Activated CD4-positive, CD25-positive, alpha-beta regulatory T cell treated with anti-CD3 and anti-CD28 coated beads, Interleukin-2, amount 50 U/mL, for 16 hours (primary cell): Measurements from ENCODE around the gene RAB14.
"Not testable (repeated sequence)": the region's sequence is repeated elsewhere in the genome, so short reads cannot be mapped to it uniquely, and the experiment has no call there.

Experiments
- DNase-seq: peaks from one replicate; pipeline ENCODE4 v3.0.0-alpha.2; 2020; ENCODE audit warnings: low read depth, low spot score

The RAB14 gene

DNA sequence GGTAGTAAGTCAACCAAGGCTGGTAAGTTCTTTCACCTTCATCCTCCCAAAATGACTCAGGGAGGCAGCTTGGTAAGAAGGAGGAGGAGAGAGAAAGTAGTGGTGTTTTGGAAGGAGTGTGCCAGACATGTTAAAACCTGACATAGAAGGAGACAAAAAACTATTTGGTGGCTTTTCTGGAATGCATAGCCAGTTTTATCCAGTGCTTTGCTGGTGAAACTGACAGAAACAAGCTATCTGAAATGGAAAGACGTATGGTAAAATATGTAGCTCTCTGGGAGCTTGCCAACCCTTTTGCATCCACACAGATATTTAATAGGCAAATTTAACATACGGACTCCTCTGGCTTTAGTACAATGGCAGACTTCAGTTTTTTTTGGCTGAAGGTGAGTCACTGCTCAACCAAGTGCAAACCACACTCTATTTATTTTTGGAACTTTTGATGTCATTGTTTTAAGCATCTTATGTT is 45.4 kb downstream of the RAB14 start:
- no peak for DNase-seq

DNA sequence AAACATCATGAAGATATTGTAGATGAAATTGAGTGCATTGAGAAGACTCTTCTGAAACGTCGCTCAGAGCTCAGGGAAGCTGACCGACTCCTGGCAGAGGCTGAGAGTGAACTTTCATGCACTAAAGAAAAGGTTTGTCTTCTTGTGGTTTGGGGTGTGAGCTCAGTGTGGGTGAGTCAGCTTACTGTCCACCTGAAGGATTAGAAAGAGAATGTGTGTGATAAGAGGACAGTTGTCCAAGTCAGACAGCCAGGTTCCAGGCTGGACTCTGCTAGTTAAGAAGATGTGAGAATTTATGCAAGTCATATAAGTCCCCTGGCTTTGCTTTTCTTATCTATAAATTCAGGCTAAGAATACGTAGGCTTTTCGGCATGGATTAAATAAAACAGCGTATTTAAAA is 46.9 kb downstream of the RAB14 start:
- no peak for DNase-seq

DNA sequence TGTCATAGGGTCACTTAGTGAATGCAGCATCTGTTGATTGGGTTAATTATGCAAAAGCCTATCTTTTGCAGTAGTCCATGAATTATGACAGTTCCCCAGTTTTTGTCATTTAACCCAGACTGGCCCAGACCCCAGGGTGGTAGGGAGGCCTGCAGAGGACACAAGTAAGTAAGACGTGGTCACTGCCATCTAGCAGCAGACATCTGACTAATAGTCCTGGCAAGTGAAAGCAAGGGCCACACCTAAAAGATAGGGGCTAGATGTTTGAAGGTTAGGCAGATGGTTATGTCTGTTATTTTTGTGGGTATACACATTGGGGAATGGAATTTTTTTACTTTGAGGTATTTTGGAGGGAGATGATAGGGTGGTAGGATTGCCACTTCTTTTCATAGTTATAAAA is 48.0 kb downstream of the RAB14 start:
- no peak for DNase-seq

DNA sequence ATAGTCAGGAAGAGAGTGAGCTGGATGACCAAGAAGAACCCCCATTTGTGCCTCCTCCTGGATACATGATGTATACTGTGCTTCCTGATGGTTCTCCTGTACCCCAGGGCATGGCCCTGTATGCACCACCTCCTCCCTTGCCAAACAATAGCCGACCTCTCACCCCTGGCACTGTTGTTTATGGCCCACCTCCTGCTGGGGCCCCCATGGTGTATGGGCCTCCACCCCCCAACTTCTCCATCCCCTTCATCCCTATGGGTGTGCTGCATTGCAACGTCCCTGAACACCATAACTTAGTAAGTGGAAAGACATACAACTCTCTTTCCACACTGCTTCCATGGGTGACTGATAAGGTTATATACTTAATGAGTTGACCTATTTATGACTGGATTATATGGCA is 51.5 kb downstream of the RAB14 start:
- no peak for DNase-seq

DNA sequence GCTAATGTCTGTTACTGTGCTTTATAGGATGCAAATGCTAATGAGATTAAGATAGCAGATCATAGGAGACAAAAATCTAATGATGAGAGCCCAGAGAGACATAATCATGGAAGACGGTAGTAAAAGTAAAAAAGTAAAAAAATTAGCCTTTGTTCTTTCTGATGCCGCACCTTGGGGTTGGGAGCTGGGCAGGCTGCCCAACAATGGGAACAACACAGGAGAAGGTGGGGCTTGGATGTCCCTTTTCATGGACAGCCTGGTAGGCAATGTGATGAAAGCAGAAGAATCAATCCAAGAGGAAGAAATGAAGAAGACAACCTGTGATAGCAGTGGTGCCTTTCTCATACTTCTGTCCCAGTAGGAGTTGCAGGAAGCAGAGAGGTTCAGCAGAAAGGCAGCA is 57.2 kb downstream of the RAB14 start:
- DNase-seq = no peak

DNA sequence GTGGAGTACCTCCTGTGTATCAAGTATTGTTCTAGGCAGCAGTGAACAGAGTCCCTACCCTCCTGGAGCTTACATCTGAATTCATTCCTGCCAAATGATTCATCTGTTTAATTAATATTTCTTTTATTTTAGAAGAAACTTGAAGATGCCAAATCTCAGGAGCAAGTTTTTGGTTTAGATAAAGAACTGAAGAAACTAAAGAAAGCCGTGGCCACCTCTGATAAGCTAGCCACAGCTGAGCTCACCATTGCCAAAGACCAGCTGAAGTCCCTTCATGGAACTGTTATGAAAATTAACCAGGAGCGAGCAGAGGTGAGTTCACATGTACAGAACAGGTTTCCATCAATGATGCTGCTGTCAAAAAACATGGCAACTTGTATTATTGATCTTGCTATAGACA is 57.9 kb downstream of the RAB14 start:
- DNase-seq = no peak

DNA sequence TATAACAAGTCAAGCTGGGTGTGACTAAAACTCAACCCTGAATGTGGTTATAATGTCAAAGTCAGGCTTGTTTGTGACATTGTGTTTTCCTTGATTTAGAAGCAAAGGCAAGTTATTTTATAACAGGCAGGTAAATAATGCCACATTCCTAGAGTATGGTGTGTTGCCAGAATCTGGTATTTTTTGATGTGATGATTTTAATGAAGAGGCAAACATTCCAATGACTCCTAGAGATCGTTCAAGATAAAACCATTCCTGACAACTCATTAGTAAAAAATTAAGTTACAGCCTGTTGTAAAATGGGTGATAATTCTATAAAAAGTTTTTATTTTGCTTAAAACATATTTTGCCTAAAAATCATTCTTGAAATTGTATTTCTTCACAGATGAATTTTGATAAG is 60.0 kb downstream of the RAB14 start:
- no peak for DNase-seq

DNA sequence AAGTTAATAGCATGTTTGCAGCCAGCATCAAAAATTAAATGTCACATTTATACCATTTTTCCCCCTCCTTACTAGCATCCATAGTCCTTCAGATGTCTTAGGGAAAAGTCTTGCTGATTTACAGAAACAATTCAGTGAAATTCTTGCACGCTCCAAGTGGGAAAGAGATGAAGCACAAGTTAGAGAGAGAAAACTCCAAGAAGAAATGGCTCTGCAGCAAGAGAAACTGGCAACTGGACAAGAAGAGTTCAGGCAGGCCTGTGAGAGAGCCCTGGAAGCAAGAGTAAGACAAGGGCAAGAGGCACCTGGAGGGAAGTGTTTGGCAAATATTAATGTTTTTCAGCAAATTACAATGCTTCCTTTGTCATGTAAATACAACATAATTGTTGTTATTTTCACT is 60.4 kb downstream of the RAB14 start:
- DNase-seq = no peak

DNA sequence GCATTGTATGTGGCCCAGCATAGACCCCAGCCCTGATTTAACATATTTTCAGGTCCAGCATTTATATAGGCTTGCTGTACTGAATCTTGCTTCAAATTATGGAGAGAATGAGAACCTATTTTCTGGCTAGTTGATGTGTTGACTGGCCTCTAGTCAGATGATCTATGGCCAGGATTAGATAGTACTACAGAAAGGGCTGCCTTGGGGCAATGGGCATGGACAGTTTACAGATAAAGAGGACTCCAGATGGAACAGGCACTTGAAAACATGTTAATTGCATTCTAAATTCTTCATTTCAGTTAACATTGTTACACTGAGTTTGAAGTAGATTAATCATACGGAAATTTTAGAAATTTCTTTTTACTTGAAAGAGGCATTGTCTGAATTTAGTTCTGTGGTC is 61.5 kb downstream of the RAB14 start:
- no peak for DNase-seq

DNA sequence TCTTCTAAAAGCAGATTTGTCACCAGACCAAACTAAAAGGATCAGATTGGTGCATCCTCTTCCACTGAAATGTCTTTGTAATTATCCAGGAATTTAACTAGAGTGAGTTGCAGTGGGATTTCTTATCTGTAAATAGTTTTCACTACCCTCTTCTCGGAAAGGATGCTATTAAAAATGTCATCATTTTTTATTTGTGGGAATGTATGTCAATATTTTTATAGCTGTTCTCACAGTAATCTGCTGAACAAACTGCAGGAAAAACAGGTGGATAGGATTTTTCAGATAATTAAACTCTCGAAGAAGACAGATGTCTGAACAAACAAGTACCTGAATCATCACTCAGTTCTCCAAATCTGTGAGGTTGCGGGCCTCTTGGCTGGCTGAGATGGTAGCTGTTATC is 62.7 kb downstream of the RAB14 start:
- DNase-seq = no peak

DNA sequence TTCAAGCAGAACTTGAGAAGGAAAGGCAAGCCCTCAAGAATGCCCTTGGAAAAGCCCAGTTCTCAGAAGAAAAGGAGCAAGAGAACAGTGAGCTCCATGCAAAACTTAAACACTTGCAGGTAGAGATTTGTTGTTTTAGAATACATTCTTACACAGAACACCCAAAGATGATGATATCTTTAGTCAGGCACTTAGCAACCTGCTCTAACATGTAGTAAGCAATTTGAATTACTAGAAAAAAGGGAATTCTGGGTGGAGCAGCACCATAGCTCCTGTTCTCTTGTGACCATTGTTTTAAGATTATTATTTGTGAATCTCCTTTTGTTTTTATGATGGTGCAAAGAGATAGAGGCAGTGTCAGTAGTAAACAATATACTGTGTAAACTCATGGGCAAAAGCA is 63.1 kb downstream of the RAB14 start:
- DNase-seq = no peak

DNA sequence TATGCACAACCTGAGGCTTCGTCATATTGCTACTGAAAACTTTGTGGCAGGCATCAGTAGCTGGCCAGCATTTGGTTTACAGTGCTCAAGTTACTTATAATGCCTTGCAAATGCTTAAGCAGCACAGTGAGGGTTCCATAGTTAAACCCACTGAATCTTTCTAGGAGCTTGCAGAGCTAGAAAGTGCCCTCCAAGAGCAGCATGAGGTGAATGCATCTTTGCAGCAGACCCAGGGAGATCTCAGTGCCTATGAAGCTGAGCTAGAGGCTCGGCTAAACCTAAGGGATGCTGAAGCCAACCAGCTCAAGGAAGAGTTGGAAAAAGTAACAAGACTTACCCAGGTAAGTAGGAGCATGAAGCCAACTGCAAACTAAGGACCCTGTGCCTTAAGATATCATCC is 66.0 kb downstream of the RAB14 start:
- no peak for DNase-seq

DNA sequence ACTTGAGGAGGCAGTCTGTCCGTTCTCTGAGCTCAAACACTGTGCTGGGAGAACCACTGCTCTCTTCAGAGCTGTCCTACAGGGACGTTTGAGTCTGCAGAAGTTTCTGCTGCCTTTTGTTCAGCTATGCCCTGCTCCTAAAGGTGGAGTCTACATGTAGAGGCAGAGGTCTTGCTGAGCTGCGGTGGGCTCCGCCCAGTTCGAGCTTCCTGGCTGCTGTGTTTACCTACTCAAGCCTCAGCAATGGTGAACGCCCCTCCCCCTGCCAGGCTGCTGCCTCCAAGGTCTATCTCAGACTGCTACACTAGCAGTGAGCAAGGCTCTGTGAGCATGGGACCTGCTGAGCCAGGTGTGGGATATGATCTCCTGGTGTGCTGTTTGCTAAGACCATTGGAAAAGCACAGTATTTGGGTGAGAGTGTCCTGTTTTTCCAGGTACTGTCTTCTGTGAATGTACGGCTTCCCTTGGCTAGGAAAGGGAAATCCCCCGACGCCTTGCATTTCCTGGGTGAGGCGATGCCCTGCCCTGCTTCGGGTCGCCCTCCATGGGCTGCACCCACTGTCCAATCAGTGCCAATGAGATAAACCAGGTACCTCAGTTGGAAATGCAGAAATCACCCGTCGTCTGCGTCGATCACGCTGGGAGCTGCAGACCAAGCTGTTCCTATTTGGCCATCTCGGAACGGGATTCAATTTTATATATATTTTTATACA is 68.4 kb downstream of the RAB14 start:
- DNase-seq = peak; percentile 51

DNA sequence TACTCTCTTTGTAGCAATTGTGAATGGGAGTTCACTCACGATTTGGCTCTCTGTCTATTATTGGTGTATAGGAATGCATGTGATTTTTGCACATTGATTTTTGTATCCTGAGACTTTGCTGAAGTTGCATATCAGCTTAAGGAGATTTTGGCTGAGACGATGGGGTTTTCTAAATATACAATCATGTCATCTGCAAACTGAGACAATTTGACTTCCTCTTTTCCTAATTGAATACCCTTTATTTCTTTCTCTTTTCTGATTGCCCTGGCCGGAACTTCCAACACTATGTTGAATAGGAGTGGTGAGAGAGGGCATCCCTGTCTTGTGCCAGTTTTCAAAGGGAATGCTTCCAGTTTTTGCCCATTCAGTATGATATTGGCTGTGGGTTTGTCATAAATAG is 72.3 kb downstream of the RAB14 start:
- not testable (repeated sequence) for DNase-seq
